Tibial artery (tissue), 4 donors: ENCODE data around the gene PSMG1.

Source experiments
- DNase-seq, 2 donors: peaks; one replicate each; pipeline ENCODE4 v3.0.0-alpha.2; 2019
- H3K27ac ChIP-seq, 2 donors: fragments of 200-600 bp; sonication (generic) in 1 of 2; 1 replicate in 1 of 2; 2 replicates in 1 of 2; pipeline ENCODE4 v1.5.1; 2018 to 2019; ENCODE audit warnings: mild to moderate bottlenecking in 1 of 2
- H3K27me3 ChIP-seq, 2 donors: fragments of 200-600 bp; sonication (generic) in 1 of 2; one replicate each; pipeline versions ENCODE4 v1.5.1 to v1.6.0; 2016 to 2019
- H3K36me3 ChIP-seq, 3 donors: fragments of 200-600 bp; sonication (generic) in 2 of 3; one replicate each; pipeline ENCODE4 v1.5.1; 2016 to 2019; ENCODE audit warnings: mild to moderate bottlenecking in 2 of 3
- H3K4me1 ChIP-seq, 4 donors: fragments of 200-600 bp; sonication (generic) in 2 of 4; 1 replicate in 3 of 4; 2 replicates in 1 of 4; pipeline ENCODE4 v1.5.1; 2016 to 2019
- H3K4me3 ChIP-seq, 2 donors: fragments of 200-600 bp; sonication (generic) in 1 of 2; 1 replicate in 1 of 2; 2 replicates in 1 of 2; pipeline ENCODE4 v1.5.1; 2018 to 2019; ENCODE audit warnings: mild to moderate bottlenecking in 2 of 2
- H3K9me3 ChIP-seq, 3 donors: fragments of 200-600 bp; sonication (generic) in 1 of 3; one replicate each; pipeline ENCODE4 v1.5.1; 2016 to 2019
- intact Hi-C: fragments of 100-400 bp; cut with DNase I; formaldehyde crosslinking; loops from one replicate; pipeline ENCODE4 v1.15.0; 2023; ENCODE audit warnings: low total_unique reads
- TF ChIP-seq, protein P1 (sequence below), 2 experiments: fragments of 200-600 bp in 1 of 2; fragments of 450-650 bp in 1 of 2; IDR thresholded peaks; one replicate each; pipeline ENCODE4 v1.5.1; 2017 to 2019; ENCODE audit warnings: antibody characterized with exemption in 2 of 2, mild to moderate bottlenecking in 1 of 2, moderate library complexity in 1 of 2

Gene PSMG1

DNA sequence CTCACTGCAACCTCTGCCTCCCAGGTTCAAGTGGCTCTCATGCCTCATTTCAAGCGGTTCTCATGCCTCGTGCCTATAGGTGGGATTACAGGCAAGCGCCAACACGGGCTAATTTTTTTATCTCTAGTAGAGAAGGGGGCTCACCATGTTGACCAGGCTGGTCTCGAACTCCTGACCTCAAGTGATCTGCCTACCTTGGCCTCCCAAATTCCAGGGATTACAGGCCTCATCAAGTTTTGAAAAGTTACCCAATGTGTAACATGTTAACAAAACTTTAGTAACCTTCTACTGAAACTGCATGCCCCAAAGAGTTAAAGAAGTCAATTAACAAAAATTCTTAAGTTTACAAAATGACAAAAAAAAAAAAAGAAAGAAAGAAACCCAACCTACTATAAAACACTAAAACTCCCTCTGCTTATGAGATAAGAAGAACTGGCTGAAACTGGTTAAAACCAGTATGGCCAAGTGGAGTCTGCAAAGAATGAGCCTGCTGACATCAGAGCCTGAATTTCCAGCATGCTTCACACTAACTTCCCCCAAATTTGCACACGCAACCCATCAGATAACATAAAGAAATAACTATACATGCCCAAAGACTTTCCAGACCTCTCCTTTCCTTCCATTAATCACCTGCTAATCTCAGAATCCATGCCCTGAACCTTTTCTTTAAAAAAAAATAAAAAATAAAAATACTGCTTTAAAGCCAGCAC is 25.5 kb upstream of the PSMG1 start:
- no peaks in the 10 kb centered on the region for H3K4me1 ChIP-seq
- H3K27ac ChIP-seq: no peak overlapping the region
- intact Hi-C loops: no loop called here
- DNase-seq: no peak
- no peak overlapping the region for H3K4me3 ChIP-seq
- H3K27me3 ChIP-seq: no peaks in the 10 kb centered on the region
- peaks cover 19 to 64% (median 24%) of the 10 kb centered on the region in 3 donors for H3K36me3 ChIP-seq
- no peaks in the 10 kb centered on the region for H3K9me3 ChIP-seq
- TF ChIP-seq, protein P1, sequence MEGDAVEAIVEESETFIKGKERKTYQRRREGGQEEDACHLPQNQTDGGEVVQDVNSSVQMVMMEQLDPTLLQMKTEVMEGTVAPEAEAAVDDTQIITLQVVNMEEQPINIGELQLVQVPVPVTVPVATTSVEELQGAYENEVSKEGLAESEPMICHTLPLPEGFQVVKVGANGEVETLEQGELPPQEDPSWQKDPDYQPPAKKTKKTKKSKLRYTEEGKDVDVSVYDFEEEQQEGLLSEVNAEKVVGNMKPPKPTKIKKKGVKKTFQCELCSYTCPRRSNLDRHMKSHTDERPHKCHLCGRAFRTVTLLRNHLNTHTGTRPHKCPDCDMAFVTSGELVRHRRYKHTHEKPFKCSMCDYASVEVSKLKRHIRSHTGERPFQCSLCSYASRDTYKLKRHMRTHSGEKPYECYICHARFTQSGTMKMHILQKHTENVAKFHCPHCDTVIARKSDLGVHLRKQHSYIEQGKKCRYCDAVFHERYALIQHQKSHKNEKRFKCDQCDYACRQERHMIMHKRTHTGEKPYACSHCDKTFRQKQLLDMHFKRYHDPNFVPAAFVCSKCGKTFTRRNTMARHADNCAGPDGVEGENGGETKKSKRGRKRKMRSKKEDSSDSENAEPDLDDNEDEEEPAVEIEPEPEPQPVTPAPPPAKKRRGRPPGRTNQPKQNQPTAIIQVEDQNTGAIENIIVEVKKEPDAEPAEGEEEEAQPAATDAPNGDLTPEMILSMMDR (IDR thresholded peaks at IDR 0.05): no peak

DNA sequence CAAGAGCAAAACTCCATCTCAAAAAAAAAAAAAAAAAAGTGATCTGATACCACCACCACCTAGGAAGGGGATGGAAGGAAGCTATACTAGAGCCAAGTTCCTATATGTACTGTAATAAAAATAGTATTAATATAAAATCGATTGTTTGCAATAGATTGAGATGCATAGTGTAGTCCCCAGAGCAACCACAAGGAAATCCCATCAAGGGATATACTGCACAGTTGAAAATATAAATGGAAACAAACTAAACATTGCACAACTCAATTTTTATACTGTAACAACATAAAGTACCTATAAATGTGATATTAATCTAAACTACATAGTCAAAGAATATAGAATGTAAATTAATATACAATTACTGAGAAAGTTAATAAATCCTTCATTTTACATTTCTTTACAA is 20.9 kb upstream of the PSMG1 start:
- intact Hi-C loops: no loop called here
- Histone ChIP-seq H3K4me1 (no peaks in the 10 kb centered on the region), H3K36me3 (peaks cover 46 to 79% (median 54%) of the 10 kb centered on the region in 3 donors), H3K27me3 (no peaks in the 10 kb centered on the region), H3K27ac (no peak overlapping the region), H3K4me3 (no peak overlapping the region), H3K9me3 (no peaks in the 10 kb centered on the region)
- TF ChIP-seq, protein P1 (IDR thresholded peaks at IDR 0.05): peak in 1 of 2 experiments; percentile 14
- DNase-seq: no peak

DNA sequence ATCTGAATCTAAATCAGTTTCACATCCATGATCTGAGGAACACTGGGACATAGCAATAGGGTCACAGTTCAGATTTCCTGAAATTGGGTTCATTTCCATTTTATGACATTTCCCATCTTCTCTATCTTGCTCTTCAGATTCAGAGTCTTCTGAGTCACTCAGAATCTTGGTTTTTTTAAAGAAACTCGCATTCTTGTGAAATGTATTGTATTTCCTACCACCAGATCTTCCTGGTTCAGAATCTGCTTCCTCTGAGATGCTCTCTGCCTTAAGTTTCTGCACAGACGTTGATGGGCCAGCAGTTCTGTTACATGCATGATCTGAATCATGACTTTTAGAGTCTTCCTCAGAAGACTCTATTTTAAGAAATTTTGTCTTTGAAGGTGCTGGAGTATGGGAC is 15.5 kb upstream of the PSMG1 start:
- intact Hi-C loops: no loop called here
- Histone ChIP-seq H3K4me3 (no peak overlapping the region), H3K27me3 (no peaks in the 10 kb centered on the region), H3K4me1 (no peaks in the 10 kb centered on the region), H3K36me3 (peaks cover 58 to 95% (median 64%) of the 10 kb centered on the region in 3 donors), H3K27ac (no peak overlapping the region), H3K9me3 (no peaks in the 10 kb centered on the region)
- TF ChIP-seq, protein P1 (IDR thresholded peaks at IDR 0.05): no peak
- DNase-seq: no peak

DNA sequence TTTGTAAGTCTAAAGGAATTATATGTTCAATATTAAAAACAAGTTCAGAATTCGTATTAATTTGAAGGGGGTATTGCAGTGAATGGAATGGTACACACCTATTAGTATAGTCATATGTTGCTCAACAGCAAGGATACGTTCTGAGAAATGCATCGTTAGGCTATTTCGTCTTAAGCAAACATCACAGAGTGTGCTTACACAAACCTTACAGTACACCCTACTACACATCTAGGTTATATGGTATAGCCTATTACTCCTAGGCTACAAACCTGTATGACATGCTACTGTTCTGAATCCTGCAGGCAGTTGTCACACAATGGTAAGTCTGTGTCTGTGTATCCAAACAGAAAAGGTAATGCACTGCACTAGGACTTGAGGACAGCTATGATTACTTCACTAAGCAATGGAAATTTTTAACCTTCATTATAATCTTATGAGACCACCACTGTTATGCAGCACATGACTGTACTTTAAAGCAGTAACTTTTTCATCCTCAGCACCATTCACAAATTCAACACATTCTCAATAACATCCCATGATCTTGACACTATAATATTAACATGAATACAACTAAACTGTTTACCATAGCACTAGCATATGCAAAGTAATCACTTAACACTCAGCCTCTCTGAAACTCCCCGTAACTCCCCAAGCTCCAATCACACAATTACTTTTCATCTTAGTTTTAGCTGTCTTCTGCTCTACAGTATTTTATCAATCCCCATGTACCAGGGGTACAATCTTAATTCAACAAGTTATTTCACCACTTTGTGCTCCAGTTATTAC is 14.4 kb upstream of the PSMG1 start:
- intact Hi-C loops: no loop called here
- peaks cover 58 to 87% (median 64%) of the 10 kb centered on the region in 3 donors for H3K36me3 ChIP-seq
- no peaks in the 10 kb centered on the region for H3K4me1 ChIP-seq
- H3K27ac ChIP-seq: no peak overlapping the region
- no peak overlapping the region for H3K4me3 ChIP-seq
- no peak for DNase-seq
- no peaks in the 10 kb centered on the region for H3K27me3 ChIP-seq
- TF ChIP-seq, protein P1 (IDR thresholded peaks at IDR 0.05): no peak
- H3K9me3 ChIP-seq: no peaks in the 10 kb centered on the region

DNA sequence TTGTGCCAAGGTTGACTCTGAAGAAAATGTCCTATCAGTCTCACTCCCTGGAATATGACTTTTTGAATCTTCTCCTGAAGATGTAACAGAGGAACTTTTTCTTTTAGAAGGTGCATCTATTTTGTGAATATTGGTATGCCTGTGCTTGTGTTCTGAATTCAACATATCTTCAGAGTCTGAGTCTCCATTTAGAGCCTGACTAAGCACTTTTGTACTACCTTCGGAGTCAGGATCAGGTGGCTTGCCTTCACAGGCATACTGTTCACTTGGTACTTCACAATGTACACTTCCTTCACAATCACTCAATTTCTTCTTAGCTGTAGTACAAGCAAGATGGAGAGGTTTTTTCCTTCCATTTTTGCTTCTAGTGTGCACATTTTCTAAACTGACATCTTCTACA is 13.6 kb upstream of the PSMG1 start:
- TF ChIP-seq, protein P1 (IDR thresholded peaks at IDR 0.05): no peak
- Histone ChIP-seq H3K36me3 (peaks cover 55 to 83% (median 58%) of the 10 kb centered on the region in 3 donors), H3K9me3 (no peaks in the 10 kb centered on the region)

More for the DNA sequence above, 13.6 kb upstream of the PSMG1 start:
- no peak for DNase-seq
- no peaks in the 10 kb centered on the region for H3K4me1 ChIP-seq
- no peaks in the 10 kb centered on the region for H3K27me3 ChIP-seq
- intact Hi-C loops: no loop called here
- H3K4me3 ChIP-seq: no peak overlapping the region
- no peak overlapping the region for H3K27ac ChIP-seq
